GM12878 (cell line): ENCODE results near the gene TUT4. TPM values are rescaled to one million over a fixed set of nuclear protein-coding genes. Genes with fewer than 3 reads are reported as not detected.
A peak's percentile ranks its signal among the peaks of the same experiment; 100 is the strongest.

Experiments
- ASH2L ChIP-seq: fragments of 300-600, 200-600 bp; sonication (generic); IDR thresholded peaks from 2 replicates; pipeline ENCODE4 v1.6.1; 2017; ENCODE audit warnings: low read depth, mild to moderate bottlenecking, borderline replicate concordance
- BMI1 ChIP-seq: fragments of 450-650 bp; IDR thresholded peaks from 2 replicates; pipeline ENCODE4 v1.6.1; 2016; ENCODE audit warnings: mild to moderate bottlenecking, moderate library complexity, borderline replicate concordance
- EED ChIP-seq: sonication (generic); IDR thresholded peaks from 2 replicates; pipeline ENCODE4 v1.6.1; 2016; ENCODE audit warnings: antibody characterized with exemption, low read depth
- ETV6 ChIP-seq, 2 experiments: fragments of 450-650 bp in 1 of 2; IDR thresholded peaks in 1 of 2; conservative IDR thresholded peaks in 1 of 2; 2 replicates each; pipeline ENCODE4 v1.6.1; 2014; ENCODE audit warnings: antibody characterized with exemption in 1 of 2, borderline replicate concordance in 1 of 2, low read depth in 1 of 2, mild to moderate bottlenecking in 1 of 2, moderate library complexity in 1 of 2
- FOXK2 ChIP-seq: fragments of 450-650 bp; IDR thresholded peaks from 2 replicates; pipeline ENCODE4 v1.6.1; 2017; ENCODE audit warnings: mild to moderate bottlenecking, moderate library complexity
- GATAD2B ChIP-seq: fragments of 450-650 bp; conservative IDR thresholded peaks from 2 replicates; pipeline ENCODE4 v1.6.1; 2017; ENCODE audit warnings: low read depth, mild to moderate bottlenecking, moderate library complexity
- IKZF1 ChIP-seq: fragments of 450-650 bp; conservative IDR thresholded peaks from 2 replicates; pipeline ENCODE4 v1.6.1; 2017; ENCODE audit warnings: antibody characterized with exemption, mild to moderate bottlenecking
- MEF2A ChIP-seq: IDR thresholded peaks from 2 replicates; pipeline ENCODE4 v1.6.1; 2011; ENCODE audit warnings: low read depth, mild to moderate bottlenecking, low read length, moderate library complexity; ENCODE audit not compliant: insufficient read depth
- MTA2 ChIP-seq: fragments of 450-650 bp; IDR thresholded peaks from 2 replicates; pipeline ENCODE4 v1.6.1; 2016; ENCODE audit warnings: low read depth, mild to moderate bottlenecking, moderate library complexity
- MYC ChIP-seq: IDR thresholded peaks from 2 replicates; pipeline ENCODE4 v1.6.1; 2011; ENCODE audit warnings: mild to moderate bottlenecking, low read length, moderate library complexity, inconsistent platforms; ENCODE audit not compliant: insufficient read depth, insufficient replicate concordance, insufficient read length, severe bottlenecking
- NFXL1 ChIP-seq: fragments of 450-650 bp; IDR thresholded peaks from 2 replicates; pipeline ENCODE4 v1.6.1; 2017; ENCODE audit warnings: antibody characterized with exemption, mild to moderate bottlenecking, borderline replicate concordance
- NR2F1 ChIP-seq: fragments of 450-650 bp; conservative IDR thresholded peaks from 2 replicates; pipeline ENCODE4 v1.6.1; 2017; ENCODE audit warnings: mild to moderate bottlenecking
- PML ChIP-seq: IDR thresholded peaks from 2 replicates; pipeline ENCODE4 v1.6.1; 2012; ENCODE audit warnings: low read length, inconsistent platforms
- POLR2A ChIP-seq: IDR thresholded peaks from 2 replicates; pipeline ENCODE4 v1.6.1; 2011; ENCODE audit warnings: low read depth, mild to moderate bottlenecking, low read length
- SIN3A ChIP-seq: IDR thresholded peaks from 2 replicates; pipeline ENCODE4 v1.6.1; 2012; ENCODE audit warnings: low read depth, low read length, improper control_type of control experiment
- SIX5 ChIP-seq: IDR thresholded peaks from 2 replicates; pipeline ENCODE4 v1.6.1; 2011; ENCODE audit warnings: mild to moderate bottlenecking, low read depth, low read length, moderate library complexity; ENCODE audit not compliant: severe bottlenecking
- TAF1 ChIP-seq: IDR thresholded peaks from 2 replicates; pipeline ENCODE4 v1.6.1; 2011; ENCODE audit warnings: mild to moderate bottlenecking, low read depth, low read length, borderline replicate concordance
- ZNF274 ChIP-seq: IDR thresholded peaks from one replicate; pipeline ENCODE4 v1.8.0; 2011; ENCODE audit not compliant: insufficient read length, insufficient read depth
- polyA plus RNA-seq, 11 experiments: library from polyadenylated mRNA; depleted of rRNA in 4 of 11; unstranded in 6 of 11; stranded (reverse) in 5 of 11; fragments of >200 nt; fragmentation: Nextera tagmentation in 4 of 11; fragmentation: Illumina TruSeq in 1 of 11; extraction: Ambion mirVana in 4 of 11; extraction: Trizol in 1 of 11; gene quantifications; 1 replicate in 1 of 11; 2 replicates in 10 of 11; pipeline versions ENCODE4 v1.2.1 to v1.2.3, GENCODE V29; 2011 to 2016; ENCODE audit warnings: inconsistent platforms in 2 of 11, missing spikeins in 2 of 11, low read depth in 1 of 11
- total RNA-seq, 4 experiments: library from RNA; depleted of rRNA in 3 of 4; stranded (reverse); fragments of >200 nt in 3 of 4; fragmentation: Illumina TruSeq in 1 of 4; extraction: Trizol in 1 of 4; gene quantifications; 2 replicates each; pipeline versions ENCODE4 v1.2.1 to v1.2.3, GENCODE V29; 2013 to 2021
- TF ChIP-seq, protein P1 (sequence below), 3 experiments: IDR thresholded peaks in 2 of 3; conservative IDR thresholded peaks in 1 of 3; 2 replicates each; pipeline ENCODE4 v1.5.1; 2011; ENCODE audit warnings: low read depth in 3 of 3, low read length in 3 of 3, mild to moderate bottlenecking in 3 of 3, control low read depth in 2 of 3, moderate library complexity in 2 of 3, inconsistent platforms in 1 of 3, mixed read lengths in 1 of 3; ENCODE audit not compliant: control insufficient read depth in 2 of 3, insufficient read depth in 1 of 3; ENCODE audit errors: extremely low read depth in 1 of 3
- TF ChIP-seq, protein P2 (sequence below): IDR thresholded peaks from 2 replicates; pipeline ENCODE4 v1.6.1; 2011; ENCODE audit warnings: low read depth, low read length, improper control_type of control experiment, borderline replicate concordance
- TF ChIP-seq, protein P3 (sequence below): fragments of 450-650 bp; formaldehyde crosslinking; IDR thresholded peaks from 2 replicates; pipeline ENCODE4 v1.5.0; 2022; ENCODE audit warnings: mild to moderate bottlenecking, missing genetic modification characterization
- TF ChIP-seq, protein P4 (sequence below): fragments of 450-650 bp; IDR thresholded peaks from 2 replicates; pipeline ENCODE4 v1.6.1; 2016; ENCODE audit warnings: mild to moderate bottlenecking

Gene TUT4
- total and polyA plus RNA-seq, 10 of the 15 experiments (the other 5 are each of a cell fraction or from before 2014, with no cell fraction given), result 9.4 to 40.7 (median 27.6) TPM

DNA sequence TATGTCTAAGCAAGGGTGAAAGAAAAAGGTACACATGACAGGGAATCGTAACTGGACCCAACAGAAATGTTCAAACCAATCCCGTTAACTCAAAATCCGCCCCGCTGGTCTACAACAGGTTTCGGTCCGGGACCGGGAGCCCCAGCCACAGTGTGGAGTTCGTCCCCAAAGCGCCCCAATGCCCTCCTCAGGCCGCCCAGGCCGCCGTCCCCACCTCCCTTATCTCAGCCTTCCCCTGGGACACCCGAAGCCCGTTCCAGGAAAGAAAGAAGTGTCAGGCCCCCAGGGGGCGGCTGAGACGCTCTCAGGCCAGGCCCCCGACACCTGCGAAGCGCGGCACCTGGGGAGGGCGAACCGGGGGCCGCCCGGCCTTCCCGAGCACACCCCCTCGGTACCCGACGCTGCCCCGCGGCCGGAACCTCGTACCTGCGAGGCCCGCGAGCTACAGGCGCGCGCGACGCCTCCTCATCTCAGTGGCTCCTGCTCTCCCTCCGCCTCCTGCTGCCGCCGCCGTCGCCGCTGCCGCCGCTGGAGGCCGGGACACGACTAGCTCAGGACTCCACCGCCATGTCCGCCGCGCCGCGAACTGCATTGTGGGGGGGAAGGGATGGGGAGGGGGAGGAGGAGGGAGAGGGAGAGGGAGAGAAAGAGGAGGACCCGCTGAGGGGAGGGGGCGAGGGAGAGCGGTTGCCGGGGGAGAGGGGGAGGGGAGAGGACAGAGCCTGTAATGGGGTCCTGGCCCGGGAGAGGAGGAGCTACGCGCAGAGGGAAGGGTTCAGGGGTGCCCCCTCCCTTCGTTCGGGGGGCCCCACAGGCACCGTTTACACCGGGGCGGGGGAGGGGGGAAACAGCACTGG, at the start of gene TUT4 (continued):
- TF ChIP-seq PML (peak; percentile 42; the same call in 1 of the 2 replicates), MEF2A (no peak), TAF1 (peak; percentile 62; the same call in 1 of the 2 replicates), MYC (no peak), EED (0 out of 2 replicates have a peak, but pooled peaks have one; percentile 7), ASH2L (peak; percentile 52; the same call in 1 of the 2 replicates), SIX5 (no peak), NFXL1 (no peak), ZNF274 (no peak), MTA2 (no peak), BMI1 (no peak), NR2F1 (0 out of 2 replicates have a peak, but pooled peaks have one; percentile 56), FOXK2 (no peak), GATAD2B (peak; percentile 87), IKZF1 (peak; percentile 64), SIN3A (no peak; the same call in 1 of the 2 replicates), POLR2A (peak; percentile 82), ETV6 (conservative IDR thresholded peaks at IDR 0.05 in 1 of 2, IDR thresholded peaks at IDR 0.05 in 1 of 2; ENCODE audit: borderline replicate concordance in 1 of 2, low read depth in 1 of 2) (no peak)
- TF ChIP-seq, protein P1, sequence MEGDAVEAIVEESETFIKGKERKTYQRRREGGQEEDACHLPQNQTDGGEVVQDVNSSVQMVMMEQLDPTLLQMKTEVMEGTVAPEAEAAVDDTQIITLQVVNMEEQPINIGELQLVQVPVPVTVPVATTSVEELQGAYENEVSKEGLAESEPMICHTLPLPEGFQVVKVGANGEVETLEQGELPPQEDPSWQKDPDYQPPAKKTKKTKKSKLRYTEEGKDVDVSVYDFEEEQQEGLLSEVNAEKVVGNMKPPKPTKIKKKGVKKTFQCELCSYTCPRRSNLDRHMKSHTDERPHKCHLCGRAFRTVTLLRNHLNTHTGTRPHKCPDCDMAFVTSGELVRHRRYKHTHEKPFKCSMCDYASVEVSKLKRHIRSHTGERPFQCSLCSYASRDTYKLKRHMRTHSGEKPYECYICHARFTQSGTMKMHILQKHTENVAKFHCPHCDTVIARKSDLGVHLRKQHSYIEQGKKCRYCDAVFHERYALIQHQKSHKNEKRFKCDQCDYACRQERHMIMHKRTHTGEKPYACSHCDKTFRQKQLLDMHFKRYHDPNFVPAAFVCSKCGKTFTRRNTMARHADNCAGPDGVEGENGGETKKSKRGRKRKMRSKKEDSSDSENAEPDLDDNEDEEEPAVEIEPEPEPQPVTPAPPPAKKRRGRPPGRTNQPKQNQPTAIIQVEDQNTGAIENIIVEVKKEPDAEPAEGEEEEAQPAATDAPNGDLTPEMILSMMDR (IDR thresholded peaks at IDR 0.05 in 2 of 3, conservative IDR thresholded peaks at IDR 0.05 in 1 of 3; ENCODE audit: control insufficient read depth in 2 of 3, extremely low read depth in 1 of 3, insufficient read depth in 1 of 3, low read depth in 3 of 3, low read length in 3 of 3), result peak in 1 of 3 experiments; percentile 8; a peak in 2 of 6 replicates
- TF ChIP-seq, protein P2, sequence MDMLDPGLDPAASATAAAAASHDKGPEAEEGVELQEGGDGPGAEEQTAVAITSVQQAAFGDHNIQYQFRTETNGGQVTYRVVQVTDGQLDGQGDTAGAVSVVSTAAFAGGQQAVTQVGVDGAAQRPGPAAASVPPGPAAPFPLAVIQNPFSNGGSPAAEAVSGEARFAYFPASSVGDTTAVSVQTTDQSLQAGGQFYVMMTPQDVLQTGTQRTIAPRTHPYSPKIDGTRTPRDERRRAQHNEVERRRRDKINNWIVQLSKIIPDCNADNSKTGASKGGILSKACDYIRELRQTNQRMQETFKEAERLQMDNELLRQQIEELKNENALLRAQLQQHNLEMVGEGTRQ, result no peak
- TF ChIP-seq, protein P3, sequence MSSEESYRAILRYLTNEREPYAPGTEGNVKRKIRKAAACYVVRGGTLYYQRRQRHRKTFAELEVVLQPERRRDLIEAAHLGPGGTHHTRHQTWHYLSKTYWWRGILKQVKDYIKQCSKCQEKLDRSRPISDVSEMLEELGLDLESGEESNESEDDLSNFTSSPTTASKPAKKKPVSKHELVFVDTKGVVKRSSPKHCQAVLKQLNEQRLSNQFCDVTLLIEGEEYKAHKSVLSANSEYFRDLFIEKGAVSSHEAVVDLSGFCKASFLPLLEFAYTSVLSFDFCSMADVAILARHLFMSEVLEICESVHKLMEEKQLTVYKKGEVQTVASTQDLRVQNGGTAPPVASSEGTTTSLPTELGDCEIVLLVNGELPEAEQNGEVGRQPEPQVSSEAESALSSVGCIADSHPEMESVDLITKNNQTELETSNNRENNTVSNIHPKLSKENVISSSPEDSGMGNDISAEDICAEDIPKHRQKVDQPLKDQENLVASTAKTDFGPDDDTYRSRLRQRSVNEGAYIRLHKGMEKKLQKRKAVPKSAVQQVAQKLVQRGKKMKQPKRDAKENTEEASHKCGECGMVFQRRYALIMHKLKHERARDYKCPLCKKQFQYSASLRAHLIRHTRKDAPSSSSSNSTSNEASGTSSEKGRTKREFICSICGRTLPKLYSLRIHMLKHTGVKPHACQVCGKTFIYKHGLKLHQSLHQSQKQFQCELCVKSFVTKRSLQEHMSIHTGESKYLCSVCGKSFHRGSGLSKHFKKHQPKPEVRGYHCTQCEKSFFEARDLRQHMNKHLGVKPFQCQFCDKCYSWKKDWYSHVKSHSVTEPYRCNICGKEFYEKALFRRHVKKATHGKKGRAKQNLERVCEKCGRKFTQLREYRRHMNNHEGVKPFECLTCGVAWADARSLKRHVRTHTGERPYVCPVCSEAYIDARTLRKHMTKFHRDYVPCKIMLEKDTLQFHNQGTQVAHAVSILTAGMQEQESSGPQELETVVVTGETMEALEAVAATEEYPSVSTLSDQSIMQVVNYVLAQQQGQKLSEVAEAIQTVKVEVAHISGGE (CRISPR knock-in tag), result no peak
- TF ChIP-seq, protein P4, sequence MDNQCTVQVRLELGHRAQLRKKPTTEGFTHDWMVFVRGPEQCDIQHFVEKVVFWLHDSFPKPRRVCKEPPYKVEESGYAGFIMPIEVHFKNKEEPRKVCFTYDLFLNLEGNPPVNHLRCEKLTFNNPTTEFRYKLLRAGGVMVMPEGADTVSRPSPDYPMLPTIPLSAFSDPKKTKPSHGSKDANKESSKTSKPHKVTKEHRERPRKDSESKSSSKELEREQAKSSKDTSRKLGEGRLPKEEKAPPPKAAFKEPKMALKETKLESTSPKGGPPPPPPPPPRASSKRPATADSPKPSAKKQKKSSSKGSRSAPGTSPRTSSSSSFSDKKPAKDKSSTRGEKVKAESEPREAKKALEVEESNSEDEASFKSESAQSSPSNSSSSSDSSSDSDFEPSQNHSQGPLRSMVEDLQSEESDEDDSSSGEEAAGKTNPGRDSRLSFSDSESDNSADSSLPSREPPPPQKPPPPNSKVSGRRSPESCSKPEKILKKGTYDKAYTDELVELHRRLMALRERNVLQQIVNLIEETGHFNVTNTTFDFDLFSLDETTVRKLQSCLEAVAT, result 0 out of 2 replicates have a peak, but pooled peaks have one; percentile 2
